Measurements from ENCODE around the gene CNKSR3. TPM values are rescaled to one million over a fixed set of nuclear protein-coding genes. Genes with fewer than 3 reads are reported as not detected.

Gene CNKSR3
- total RNA-seq, 1 donor from 2014 or later = 10.3 TPM

- TF ChIP-seq CTCF (conservative IDR thresholded peaks at IDR 0.05; ENCODE audit: low read depth, low read length) = no peak
- H3K4me3 ChIP-seq (ENCODE audit: low read depth, low read length) = peak overlapping the region; percentile 93
- no peak for DNase-seq (ENCODE audit: low read depth)
Observed at GRCh38 chr6:154509421-154510143, 903 bp downstream of the CNKSR3 start.

- peak overlapping the region; percentile 93 for H3K4me3 ChIP-seq (ENCODE audit: low read depth, low read length)
- DNase-seq (ENCODE audit: low read depth) = no peak
- TF ChIP-seq CTCF (conservative IDR thresholded peaks at IDR 0.05; ENCODE audit: low read depth, low read length) = no peak
Observed at GRCh38 chr6:154508573-154509375, 1.7 kb downstream of the CNKSR3 start.

GRCh38 chr6:154506991-154507898, 3.2 kb downstream of the CNKSR3 start:
- H3K4me3 ChIP-seq (ENCODE audit: low read depth, low read length) = peak overlapping the region; percentile 93
- TF ChIP-seq CTCF (conservative IDR thresholded peaks at IDR 0.05; ENCODE audit: low read depth, low read length) = no peak
- no peak for DNase-seq (ENCODE audit: low read depth)

- DNase-seq (ENCODE audit: low read depth) = no peak
- TF ChIP-seq CTCF (conservative IDR thresholded peaks at IDR 0.05; ENCODE audit: low read depth, low read length) = no peak
Observed at GRCh38 chr6:154506582-154506981, 3.9 kb downstream of the CNKSR3 start.

GRCh38 chr6:154506108-154506507, 4.4 kb downstream of the CNKSR3 start:
- H3K4me3 ChIP-seq (ENCODE audit: low read depth, low read length) = no peak overlapping the region
- DNase-seq (ENCODE audit: low read depth) = no peak
- no peak for TF ChIP-seq CTCF (conservative IDR thresholded peaks at IDR 0.05; ENCODE audit: low read depth, low read length)

More at GRCh38 chr6:154506582-154506981, 3.9 kb downstream of the CNKSR3 start:
- H3K4me3 ChIP-seq (ENCODE audit: low read depth, low read length) = peak overlapping the region; percentile 93

GRCh38 chr6:154504865-154505449, 5.5 kb downstream of the CNKSR3 start:
- no peak overlapping the region for H3K4me3 ChIP-seq (ENCODE audit: low read depth, low read length)
- TF ChIP-seq CTCF (conservative IDR thresholded peaks at IDR 0.05; ENCODE audit: low read depth, low read length) = no peak
- no peak for DNase-seq (ENCODE audit: low read depth)
